ENCODE measurements around the gene WWP2.

WWP2 gene

GRCh38 chr16:69859105-69859989 is 97.2 kb downstream of the WWP2 start:
- peak; percentile 17 for DNase-seq (ENCODE audit: low read depth)

GRCh38 chr16:69860233-69861231 is 98.4 kb downstream of the WWP2 start:
- no peak for DNase-seq (ENCODE audit: low read depth)

- peak; percentile 74 for DNase-seq (ENCODE audit: low read depth)
These were observed 99.3 kb downstream of the WWP2 start for GRCh38 chr16:69861292-69862030.

- DNase-seq (ENCODE audit: low read depth), result no peak
These were observed 101.5 kb downstream of the WWP2 start for GRCh38 chr16:69863401-69864281.

- DNase-seq (ENCODE audit: low read depth), result peak; percentile 96
These were observed 103.6 kb downstream of the WWP2 start for GRCh38 chr16:69865701-69866100.

GRCh38 chr16:69867784-69868560 is 105.8 kb downstream of the WWP2 start:
- no peak for DNase-seq (ENCODE audit: low read depth)

- peak; percentile 29 for DNase-seq (ENCODE audit: low read depth)
These were observed 108.6 kb downstream of the WWP2 start for GRCh38 chr16:69870761-69871160.

GRCh38 chr16:69871708-69872107 is 109.6 kb downstream of the WWP2 start:
- no peak for DNase-seq (ENCODE audit: low read depth)

DNA sequence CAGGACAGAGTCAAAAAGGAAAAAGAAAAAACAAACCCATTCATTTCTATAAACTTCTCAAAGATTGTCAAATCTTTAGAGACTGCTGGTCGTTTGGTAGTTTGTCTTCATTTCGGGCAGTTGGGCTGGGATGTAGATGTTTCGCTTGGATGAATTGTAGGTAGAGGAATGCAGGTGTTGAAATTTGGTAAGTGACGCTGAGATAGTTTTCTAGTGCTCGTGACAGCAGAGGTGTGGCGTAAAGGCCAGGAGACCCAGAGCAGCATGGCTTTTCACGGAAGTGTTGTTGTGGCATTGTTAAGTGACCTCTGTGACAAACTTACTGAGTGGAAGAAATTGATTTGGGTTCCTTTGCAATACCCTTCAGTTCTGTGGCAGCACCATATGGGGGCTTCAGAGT is 110.8 kb downstream of the WWP2 start:
- no peak for DNase-seq (ENCODE audit: low read depth)

- DNase-seq (ENCODE audit: low read depth), result no peak
These were observed 111.7 kb downstream of the WWP2 start for GRCh38 chr16:69873783-69874182.

GRCh38 chr16:69874271-69874670 is 112.1 kb downstream of the WWP2 start:
- no peak for DNase-seq (ENCODE audit: low read depth)

- DNase-seq (ENCODE audit: low read depth), result peak; percentile 45
These were observed 118.6 kb downstream of the WWP2 start for GRCh38 chr16:69880640-69881133.

- no peak for DNase-seq (ENCODE audit: low read depth)
These were observed 119.0 kb downstream of the WWP2 start for GRCh38 chr16:69881141-69881540.

DNA sequence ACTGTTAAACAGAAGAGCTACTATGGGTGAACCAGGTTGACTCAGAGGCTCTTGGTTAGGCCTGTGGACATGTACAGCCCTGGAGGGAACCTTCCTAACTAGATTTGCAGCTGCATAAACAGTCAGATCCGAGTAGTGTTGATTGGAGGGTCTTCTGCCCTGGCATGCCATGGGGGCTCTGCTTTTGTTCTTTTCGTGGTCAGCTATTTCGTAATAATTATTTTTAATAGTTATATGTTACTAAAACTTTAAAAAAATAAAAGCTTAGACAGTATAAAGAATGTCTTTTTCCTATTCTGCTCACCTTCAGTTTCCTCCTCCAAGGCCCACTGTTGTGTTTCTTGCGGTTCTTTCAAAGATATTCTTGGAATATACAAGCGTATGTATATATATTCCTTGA is 121.6 kb downstream of the WWP2 start:
- no peak for DNase-seq (ENCODE audit: low read depth)

DNA sequence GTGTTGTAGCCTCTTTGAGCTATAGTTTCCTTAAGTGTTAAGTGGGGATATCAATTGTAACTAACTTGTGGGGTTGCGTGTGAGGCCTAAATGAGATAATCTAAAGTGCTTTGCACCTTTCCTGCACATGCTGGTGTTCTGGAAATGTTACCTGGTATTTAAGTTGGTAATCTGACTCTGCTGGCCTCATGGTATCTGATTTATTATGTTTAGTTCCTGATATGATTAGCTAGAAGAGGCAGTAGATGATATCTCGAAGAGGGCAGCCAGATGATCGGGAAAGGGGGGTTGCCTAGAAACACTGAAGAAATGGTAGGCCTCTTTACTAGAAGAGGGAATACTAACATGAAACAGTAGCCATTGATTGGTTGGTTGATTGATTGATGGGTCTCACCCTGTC is 123.6 kb downstream of the WWP2 start:
- DNase-seq (ENCODE audit: low read depth), result no peak

- no peak for DNase-seq (ENCODE audit: low read depth)
These were observed 124.6 kb downstream of the WWP2 start for GRCh38 chr16:69886726-69887125.

DNA sequence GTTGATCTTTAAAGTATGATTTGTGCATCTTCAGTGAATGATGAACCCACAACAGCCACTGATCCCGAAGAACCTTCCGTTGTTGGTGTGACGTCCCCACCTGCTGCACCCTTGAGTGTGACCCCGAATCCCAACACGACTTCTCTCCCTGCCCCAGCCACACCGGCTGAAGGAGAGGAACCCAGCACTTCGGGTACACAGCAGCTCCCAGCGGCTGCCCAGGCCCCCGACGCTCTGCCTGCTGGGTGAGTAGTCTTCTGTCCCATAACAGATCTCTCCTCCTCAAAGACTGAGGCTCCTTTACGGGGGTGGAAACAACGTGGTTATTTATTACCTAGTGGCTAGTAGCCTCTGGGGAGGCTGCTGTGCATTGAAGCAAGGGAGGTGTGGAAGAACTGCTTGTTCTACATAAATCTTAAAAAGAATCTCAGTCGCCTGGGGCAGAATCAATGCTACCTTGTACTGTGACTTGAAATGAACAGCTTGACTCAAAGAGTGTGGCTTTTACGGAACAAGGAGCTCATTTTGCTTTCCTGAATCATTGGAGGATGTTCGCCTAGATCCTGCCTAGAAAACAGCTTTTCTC is 126.0 kb downstream of the WWP2 start:
- DNase-seq (ENCODE audit: low read depth), result no peak

DNA sequence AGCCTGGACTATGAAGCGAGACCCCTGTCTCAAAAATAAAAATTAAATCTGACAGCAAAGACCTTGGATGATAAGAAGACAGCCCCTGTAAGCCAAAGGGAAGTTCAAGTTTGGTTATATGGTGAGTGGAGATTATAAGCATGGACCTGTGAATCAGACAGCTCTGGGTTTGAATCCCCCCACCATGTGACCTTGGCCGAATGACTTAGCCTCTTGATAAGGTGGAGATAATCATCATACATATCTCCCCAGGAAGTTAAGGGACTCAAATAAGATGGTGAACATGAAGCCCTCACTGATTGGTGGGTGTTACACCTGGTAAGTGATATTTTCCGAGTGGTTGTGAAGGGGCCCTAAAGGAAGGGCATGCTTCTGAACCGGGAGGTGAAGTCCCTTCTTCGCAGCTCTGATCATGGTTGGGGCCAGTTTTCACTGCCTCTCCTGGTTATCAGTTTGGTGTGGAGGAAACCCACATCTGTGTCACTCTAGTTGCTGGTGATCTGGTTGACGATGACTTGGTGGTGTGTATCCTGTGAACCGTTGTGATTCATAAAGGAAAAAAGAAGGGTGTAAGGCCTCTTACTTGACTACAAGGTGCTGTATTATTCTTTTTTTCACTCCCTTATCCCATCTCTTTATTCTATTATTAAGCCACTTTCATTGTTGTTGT is 127.3 kb downstream of the WWP2 start:
- DNase-seq (ENCODE audit: low read depth), result no peak

Data from iris pigment epithelial cell (primary cell).